GM12892 (cell line): ENCODE measurements around the gene MNS1.

Experiments
- POLR2A ChIP-seq: IDR thresholded peaks from 2 replicates; pipeline ENCODE4 v1.6.1; 2011; ENCODE audit warnings: low read depth, low read length, control low read depth
- POLR2AphosphoS5 ChIP-seq: IDR thresholded peaks from 2 replicates; pipeline ENCODE4 v1.6.1; 2011; ENCODE audit warnings: low read depth, low read length, control low read depth

DNA sequence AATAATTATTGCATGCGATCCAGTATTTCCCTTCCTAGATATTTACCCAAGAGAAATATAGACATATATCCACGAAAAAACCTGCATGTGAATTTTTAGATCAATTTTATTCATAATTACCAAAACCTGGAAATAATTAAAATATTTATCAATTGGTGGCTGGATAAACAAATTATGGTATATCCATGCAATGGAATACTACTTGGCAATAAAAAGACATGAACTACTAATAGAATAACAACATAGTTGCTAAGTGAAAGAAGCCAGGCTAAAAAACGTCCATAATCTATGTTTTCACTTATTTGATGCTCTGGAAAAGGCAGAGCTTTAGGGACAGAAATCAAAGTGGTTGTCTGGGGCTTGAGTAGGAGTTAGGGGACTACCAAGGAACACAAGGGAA is 79.0 kb downstream of the MNS1 start:
- no peak for TF ChIP-seq POLR2A
- TF ChIP-seq POLR2AphosphoS5: no peak
